Measurements from ENCODE around the gene MEGF8. TPM values are rescaled to one million over a fixed set of nuclear protein-coding genes. Genes with fewer than 3 reads are reported as not detected.

The MEGF8 gene
- total and polyA plus RNA-seq, 9 of the 15 experiments (the other 6 are each of a cell fraction or from before 2014, with no cell fraction given) = 0.28 to 13.1 (median 3.0) TPM

DNA sequence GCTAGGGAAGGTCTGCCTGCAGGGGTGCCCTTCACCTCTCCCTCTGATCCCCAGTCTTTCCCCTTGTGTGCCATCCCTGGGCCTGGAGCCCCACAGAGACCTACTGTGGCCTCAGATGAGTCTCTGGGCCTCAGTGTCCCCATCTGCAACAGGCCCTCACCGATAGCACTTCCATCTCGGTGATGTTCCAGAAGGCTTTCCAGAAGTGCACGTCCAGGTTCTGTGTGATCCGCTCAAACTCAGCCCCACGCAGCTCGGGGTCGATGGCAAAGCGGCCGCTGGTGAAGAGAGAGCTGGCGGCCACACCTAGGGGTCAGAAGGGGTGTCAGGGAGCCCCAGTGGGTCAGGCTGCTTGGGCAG lies 82.4 kb downstream of the MEGF8 start (continued):
- TF ChIP-seq ZBTB33 (CRISPR knock-in tag; IDR thresholded peaks at IDR 0.05) (no peak), TEAD4 (IDR thresholded peaks at IDR 0.05; ENCODE audit: low read length) (no peak), TEAD4 (CRISPR knock-in tag; IDR thresholded peaks at IDR 0.05; ENCODE audit: borderline replicate concordance) (no peak), ID3 (CRISPR knock-in tag; IDR thresholded peaks at IDR 0.05) (no peak), ID3 (tag; IDR thresholded peaks at IDR 0.05) (no peak), SMARCA5 (IDR thresholded peaks at IDR 0.05) (no peak), CHD1 (IDR thresholded peaks at IDR 0.05; ENCODE audit: low read length) (no peak), KLF10 (CRISPR knock-in tag; IDR thresholded peaks at IDR 0.05) (no peak), PATZ1 (CRISPR knock-in tag; IDR thresholded peaks at IDR 0.05; ENCODE audit: borderline replicate concordance) (no peak), MCM5 (IDR thresholded peaks at IDR 0.05; ENCODE audit: low read depth) (no peak), FOXA1 (IDR thresholded peaks at IDR 0.05; ENCODE audit: borderline replicate concordance) (no peak), ZNF584 (CRISPR knock-in tag; IDR thresholded peaks at IDR 0.05; ENCODE audit: low read depth) (no peak), CBFA2T3 (IDR thresholded peaks at IDR 0.05) (no peak), CLOCK (CRISPR knock-in tag; IDR thresholded peaks at IDR 0.05; ENCODE audit: borderline replicate concordance) (no peak), DMBX1 (CRISPR knock-in tag; IDR thresholded peaks at IDR 0.05; ENCODE audit: borderline replicate concordance) (no peak)
- TF ChIP-seq, protein P1, sequence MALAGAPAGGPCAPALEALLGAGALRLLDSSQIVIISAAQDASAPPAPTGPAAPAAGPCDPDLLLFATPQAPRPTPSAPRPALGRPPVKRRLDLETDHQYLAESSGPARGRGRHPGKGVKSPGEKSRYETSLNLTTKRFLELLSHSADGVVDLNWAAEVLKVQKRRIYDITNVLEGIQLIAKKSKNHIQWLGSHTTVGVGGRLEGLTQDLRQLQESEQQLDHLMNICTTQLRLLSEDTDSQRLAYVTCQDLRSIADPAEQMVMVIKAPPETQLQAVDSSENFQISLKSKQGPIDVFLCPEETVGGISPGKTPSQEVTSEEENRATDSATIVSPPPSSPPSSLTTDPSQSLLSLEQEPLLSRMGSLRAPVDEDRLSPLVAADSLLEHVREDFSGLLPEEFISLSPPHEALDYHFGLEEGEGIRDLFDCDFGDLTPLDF (CRISPR knock-in tag; IDR thresholded peaks at IDR 0.05) = no peak

Measured in K562 (cell line).